22Rv1 (cell line): Measurements from ENCODE around the gene KCTD5.
"Not testable (repeated sequence)": the region's sequence is repeated elsewhere in the genome, so short reads cannot be mapped to it uniquely, and the experiment has no call there.

Experiments
- CTCF ChIP-seq: fragments of 450-650 bp; IDR thresholded peaks from 2 replicates; pipeline ENCODE4 v1.5.1; 2017; ENCODE audit warnings: mild to moderate bottlenecking
- ZFX ChIP-seq: fragments of 450-650 bp; IDR thresholded peaks from 2 replicates; pipeline ENCODE4 v1.6.1; 2017; ENCODE audit warnings: antibody characterized with exemption, borderline replicate concordance

- TF ChIP-seq CTCF: peak; percentile 86
- TF ChIP-seq ZFX: not testable (repeated sequence)
Observed at GRCh38 chr16:2660755-2661373, 21.5 kb upstream of the KCTD5 start.
